Effector CD8-positive, alpha-beta T cell (primary cell): ENCODE measurements around the gene COL3A1.

ENCODE experiments used
- DNase-seq: peaks from one replicate; lab custom pipeline; 2025; lab: John Stamatoyannopoulos, UW

Gene COL3A1

DNA sequence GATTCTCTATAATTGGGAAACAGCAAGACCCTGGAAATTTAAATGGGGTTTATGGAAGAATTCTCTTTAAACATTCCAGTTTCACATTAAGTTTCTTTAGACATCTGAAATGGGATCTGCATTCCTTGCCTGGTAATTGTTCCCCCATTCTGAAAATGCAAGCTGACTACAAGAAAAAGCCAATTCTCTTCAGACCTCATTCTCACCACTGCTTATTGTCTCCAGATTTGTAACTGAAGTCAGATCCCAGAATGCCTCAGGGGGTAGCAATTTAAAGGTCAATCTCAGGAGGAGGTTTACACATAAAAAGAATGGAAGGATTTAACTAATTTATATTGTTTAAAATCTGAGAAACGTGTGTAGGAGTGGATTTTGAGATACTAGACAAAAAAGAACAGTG lies 41.2 kb downstream of the COL3A1 start:
- DNase-seq: no peak

DNA sequence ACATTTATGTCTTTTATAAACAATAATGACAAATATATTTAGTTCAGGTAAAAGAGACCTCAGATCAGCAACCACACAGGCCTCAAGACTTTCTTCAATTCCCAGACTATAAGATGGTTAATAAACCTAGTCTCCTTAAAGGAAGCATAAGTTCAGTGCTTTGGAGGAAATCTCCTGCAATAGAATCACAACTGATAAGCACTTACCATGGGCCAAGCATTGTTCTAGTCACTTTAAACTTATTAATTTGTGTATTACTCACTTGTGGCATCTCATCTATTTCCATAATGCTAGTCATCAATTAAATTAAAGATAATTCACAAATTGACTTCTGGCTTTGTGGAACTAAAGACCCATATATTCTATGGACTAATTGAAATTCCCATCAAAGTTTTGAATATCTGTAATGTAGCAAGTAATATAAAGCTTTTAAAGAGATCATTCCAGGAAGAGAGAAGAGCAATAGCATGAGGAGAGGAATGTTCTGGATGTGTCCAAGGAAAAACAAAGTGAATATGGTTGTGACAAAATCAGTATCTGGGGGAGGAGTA lies 42.2 kb downstream of the COL3A1 start:
- DNase-seq: no peak

DNA sequence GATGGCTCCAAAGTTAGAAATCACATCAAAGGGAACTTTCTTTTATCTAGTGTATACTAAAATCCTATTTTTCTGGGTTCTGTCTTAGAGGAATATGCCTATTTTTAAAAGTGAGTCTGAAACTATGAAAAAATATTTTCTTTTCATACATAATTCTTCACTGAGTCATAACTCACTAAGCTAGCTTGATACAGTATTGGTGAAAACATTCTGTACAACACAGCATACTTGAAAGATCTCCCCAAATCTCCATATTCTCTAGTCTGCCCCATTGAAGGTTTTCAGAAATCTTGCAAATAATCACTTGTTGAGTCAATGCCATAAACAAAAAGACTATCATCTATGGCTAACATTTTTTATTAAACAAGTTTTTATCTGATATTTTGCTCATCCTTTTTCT lies 44.5 kb downstream of the COL3A1 start:
- DNase-seq: no peak

DNA sequence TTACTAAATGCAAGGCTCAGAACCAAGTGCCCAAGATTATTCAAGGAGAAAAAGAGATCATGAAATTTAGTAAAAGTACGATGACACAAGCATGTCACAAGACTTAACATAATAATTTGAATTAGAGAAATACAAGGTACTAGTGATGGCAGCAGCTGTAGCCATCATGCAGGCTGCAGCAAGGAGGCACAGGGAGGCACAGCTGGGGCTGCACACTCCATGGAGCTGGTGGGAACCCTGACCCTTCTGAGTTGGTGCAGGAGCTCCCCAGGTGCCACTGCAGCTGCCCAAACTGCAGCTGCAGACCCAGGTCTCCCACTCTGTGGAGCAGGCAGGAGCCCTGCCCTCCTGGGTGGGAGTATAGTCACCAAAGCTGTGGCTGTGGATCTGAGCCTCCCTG lies 46.0 kb downstream of the COL3A1 start:
- DNase-seq: no peak

- no peak for DNase-seq
These were observed 47.9 kb downstream of the COL3A1 start for GRCh38 chr2:189022053-189022481.

DNA sequence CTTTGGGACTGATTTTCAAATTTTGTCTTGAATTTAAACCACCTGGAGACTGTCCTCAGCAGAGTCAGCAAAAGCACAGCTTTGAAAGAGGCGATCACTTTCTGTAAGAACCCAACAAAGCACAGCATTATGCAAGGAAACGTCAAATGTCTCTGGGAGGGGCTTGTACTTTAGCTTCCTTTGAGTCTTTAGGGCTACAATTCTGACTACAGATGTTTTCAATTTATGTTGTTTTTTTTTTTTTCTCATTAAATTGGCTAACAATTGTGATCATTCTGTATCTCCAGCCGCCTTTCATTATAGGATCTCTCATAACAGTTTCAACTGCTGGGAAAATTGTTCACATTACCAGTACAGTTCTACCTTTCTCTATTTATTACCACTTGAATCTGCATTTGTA lies 48.3 kb downstream of the COL3A1 start:
- DNase-seq: no peak

- no peak for DNase-seq
These were observed 50.9 kb downstream of the COL3A1 start for GRCh38 chr2:189024901-189025618.

- no peak for DNase-seq
These were observed 63.3 kb downstream of the COL3A1 start for GRCh38 chr2:189037518-189037917.

- DNase-seq: no peak
These were observed 71.7 kb downstream of the COL3A1 start for GRCh38 chr2:189045836-189046235.

- no peak for DNase-seq
These were observed 72.1 kb downstream of the COL3A1 start for GRCh38 chr2:189046320-189046719.

- no peak for DNase-seq
These were observed 73.2 kb downstream of the COL3A1 start for GRCh38 chr2:189047171-189047888.

- DNase-seq: no peak
These were observed 74.0 kb downstream of the COL3A1 start for GRCh38 chr2:189048189-189048588.

- DNase-seq: no peak
These were observed 75.6 kb downstream of the COL3A1 start for GRCh38 chr2:189049709-189050164.

- no peak for DNase-seq
These were observed 76.1 kb downstream of the COL3A1 start for GRCh38 chr2:189050165-189050712.

DNA sequence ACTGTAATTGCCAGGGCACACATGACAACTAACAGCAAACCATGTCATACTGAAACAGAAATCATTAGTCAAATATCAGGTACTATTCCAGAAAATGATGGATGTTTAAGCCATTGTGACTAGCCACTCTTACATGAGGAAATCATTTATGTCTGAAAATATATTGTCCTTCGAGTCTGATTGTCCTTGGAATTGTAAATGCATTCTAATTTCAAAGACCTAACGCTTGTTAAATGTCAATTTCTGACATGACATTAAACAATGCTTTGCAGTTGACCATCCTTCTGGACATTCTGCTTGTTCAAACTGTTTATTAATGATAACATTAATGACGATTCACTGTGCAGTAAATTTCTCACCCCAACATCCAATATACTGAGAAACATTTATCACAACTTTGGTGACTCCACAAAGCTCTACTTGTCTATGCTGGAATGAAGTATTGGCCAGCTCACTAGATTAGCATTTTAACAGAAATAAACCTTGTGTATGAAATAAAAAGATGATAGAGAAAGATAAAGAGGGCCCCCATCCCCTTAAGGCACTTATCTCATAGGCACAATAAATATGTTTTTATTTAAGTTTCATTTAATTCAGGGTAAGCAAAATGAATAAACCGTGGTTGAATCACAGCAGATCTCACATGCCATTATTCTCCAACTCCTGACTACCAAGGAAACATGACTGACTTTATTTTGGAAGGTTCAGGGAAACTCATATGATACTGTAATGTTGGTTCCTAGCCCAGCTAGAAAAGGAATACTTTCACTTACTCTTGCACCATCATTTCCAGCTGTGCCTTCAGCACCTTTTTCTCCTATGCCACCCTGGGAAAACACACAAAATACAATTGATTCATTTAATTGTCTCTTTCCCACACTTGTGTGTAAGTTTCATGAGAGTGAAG lies 82.3 kb downstream of the COL3A1 start:
- no peak for DNase-seq

- DNase-seq: no peak
These were observed 83.1 kb downstream of the COL3A1 start for GRCh38 chr2:189057316-189057715.

- no peak for DNase-seq
These were observed 86.0 kb downstream of the COL3A1 start for GRCh38 chr2:189060096-189060642.
